NOMO-1 (cell line): ENCODE measurements around the gene MVK.
A peak's percentile ranks its signal among the peaks of the same experiment; 100 is the strongest.

Experiments used
- DNase-seq, 2 experiments: peaks; one replicate each; lab custom pipeline; 2025; ENCODE audit not compliant: unreplicated experiment in 2 of 2; lab: John Stamatoyannopoulos, UW

MVK gene

GRCh38 chr12:109573029-109573913 lies at the start of gene MVK, which contains the start of gene MMAB:
Gene MVK, plus strand, starts transcription at chr12:109573794. Its CDS starts 1,029 bp downstream, at chr12:109574823.
Gene MMAB, minus strand, starts transcription at chr12:109573504. Its CDS starts 24 bp downstream, at chr12:109573480.
- peak; percentile 99 for DNase-seq

- DNase-seq = no peak
These were observed 48.9 kb upstream of the MVK start for GRCh38 chr12:109524466-109525278.

GRCh38 chr12:109525279-109525585 lies 48.4 kb upstream of the MVK start:
- DNase-seq = no peak

- DNase-seq = no peak
These were observed 46.0 kb upstream of the MVK start for GRCh38 chr12:109527489-109528123.

- DNase-seq = no peak
These were observed 43.6 kb upstream of the MVK start for GRCh38 chr12:109529691-109530640.

GRCh38 chr12:109531411-109531810 lies 42.2 kb upstream of the MVK start:
- DNase-seq = no peak

GRCh38 chr12:109532721-109533486 lies 40.7 kb upstream of the MVK start:
- DNase-seq = no peak

GRCh38 chr12:109533487-109533740 lies 40.2 kb upstream of the MVK start:
- no peak for DNase-seq

- DNase-seq = no peak
These were observed 39.1 kb upstream of the MVK start for GRCh38 chr12:109534456-109534855.

- no peak for DNase-seq
These were observed 38.2 kb upstream of the MVK start for GRCh38 chr12:109535231-109535862.

- no peak for DNase-seq
These were observed 37.7 kb upstream of the MVK start for GRCh38 chr12:109535863-109536250.

GRCh38 chr12:109537136-109537535 lies 36.5 kb upstream of the MVK start:
- DNase-seq = no peak

GRCh38 chr12:109538191-109538863 lies 35.3 kb upstream of the MVK start:
- no peak for DNase-seq

- DNase-seq = no peak
These were observed 34.1 kb upstream of the MVK start for GRCh38 chr12:109539508-109539907.

- no peak for DNase-seq
These were observed 32.8 kb upstream of the MVK start for GRCh38 chr12:109540526-109541412.

- no peak for DNase-seq
These were observed 32.2 kb upstream of the MVK start for GRCh38 chr12:109541413-109541726.

GRCh38 chr12:109542014-109542413 lies 31.6 kb upstream of the MVK start:
- DNase-seq = no peak

GRCh38 chr12:109542876-109543275 lies 30.7 kb upstream of the MVK start:
- DNase-seq = no peak
